PFSK-1 (cell line): ENCODE measurements around the gene TRIM25.

Experiments
- POLR2AphosphoS5 ChIP-seq: IDR thresholded peaks from 2 replicates; pipeline ENCODE4 v1.6.1; 2012; ENCODE audit warnings: low read depth, mild to moderate bottlenecking, control low read depth, low read length, moderate library complexity
- REST ChIP-seq, 2 experiments: IDR thresholded peaks; 2 replicates each; pipeline versions ENCODE4 v1.6.1 to v1.8.0; 2011 to 2012; ENCODE audit warnings: low read depth in 2 of 2, low read length in 2 of 2, control low read depth in 1 of 2, inconsistent platforms in 1 of 2, mild to moderate bottlenecking in 1 of 2, moderate library complexity in 1 of 2; ENCODE audit not compliant: insufficient read depth in 1 of 2
- SIN3A ChIP-seq: IDR thresholded peaks from 2 replicates; pipeline ENCODE4 v1.6.1; 2012; ENCODE audit warnings: mild to moderate bottlenecking, low read length, moderate library complexity, borderline replicate concordance; ENCODE audit not compliant: insufficient read depth
- TAF1 ChIP-seq: IDR thresholded peaks from 2 replicates; pipeline ENCODE4 v1.6.1; 2012; ENCODE audit warnings: low read length, control low read depth, borderline replicate concordance; ENCODE audit not compliant: insufficient read depth

- no peak for TF ChIP-seq TAF1
- TF ChIP-seq REST (IDR thresholded peaks at IDR 0.05; ENCODE audit: insufficient read depth in 1 of 2, low read depth in 2 of 2, low read length in 2 of 2) = no peak
- TF ChIP-seq POLR2AphosphoS5 = no peak
- TF ChIP-seq SIN3A = no peak
These were observed 3.9 kb upstream of the TRIM25 start for GRCh38 chr17:56917559-56918296.
